ENCODE results near the gene ASCL4.

Gene ASCL4

DNA sequence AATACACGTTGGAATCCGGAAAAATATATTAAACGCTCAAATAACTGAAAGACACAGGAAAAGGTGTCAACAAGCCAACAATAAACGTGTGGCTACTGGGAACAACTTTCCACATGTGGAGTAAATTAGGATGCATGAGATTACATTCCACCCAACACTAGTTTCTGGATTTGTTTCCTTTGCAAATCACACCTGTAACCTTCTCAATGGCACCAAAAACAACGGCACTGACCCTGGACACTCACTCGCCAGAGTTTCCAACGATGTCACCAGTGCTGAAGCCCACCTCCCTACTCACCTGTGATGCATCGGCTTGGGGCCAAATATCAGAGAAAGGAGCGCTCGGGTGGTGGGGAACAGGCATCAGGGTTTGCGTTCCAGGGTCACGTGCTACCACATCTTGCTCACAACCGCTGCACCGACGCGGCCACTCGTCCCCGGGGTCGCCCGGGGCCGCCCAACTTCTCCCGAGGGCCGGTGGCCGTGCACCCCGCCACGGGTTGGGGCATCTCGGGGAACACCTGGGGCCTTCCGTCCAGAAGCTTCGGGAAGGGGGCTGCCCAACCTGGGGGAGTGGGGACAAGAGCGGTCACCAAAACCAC lies 14.2 kb upstream of the ASCL4 start:
- H3K4me1 ChIP-seq (ENCODE audit: insufficient read depth, low read length): peaks cover 12% of the 10 kb centered on the region; the same call in 1 of the 2 replicates
- H3K9ac ChIP-seq (ENCODE audit: low read depth, low read length): peak overlapping the region; percentile 94
- H3K9me3 ChIP-seq (ENCODE audit: insufficient read depth, low read depth, low read length): no peaks in the 10 kb centered on the region
- H3K4me3 ChIP-seq (ENCODE audit: low read length): peak overlapping the region; percentile 99
- H3K36me3 ChIP-seq (ENCODE audit: insufficient read depth, low read depth, low read length): peaks cover 28% of the 10 kb centered on the region
- H3K27me3 ChIP-seq (ENCODE audit: insufficient read depth, low read length): no peaks in the 10 kb centered on the region
- no peak overlapping the region for H3K27ac ChIP-seq (ENCODE audit: low read length)

DNA sequence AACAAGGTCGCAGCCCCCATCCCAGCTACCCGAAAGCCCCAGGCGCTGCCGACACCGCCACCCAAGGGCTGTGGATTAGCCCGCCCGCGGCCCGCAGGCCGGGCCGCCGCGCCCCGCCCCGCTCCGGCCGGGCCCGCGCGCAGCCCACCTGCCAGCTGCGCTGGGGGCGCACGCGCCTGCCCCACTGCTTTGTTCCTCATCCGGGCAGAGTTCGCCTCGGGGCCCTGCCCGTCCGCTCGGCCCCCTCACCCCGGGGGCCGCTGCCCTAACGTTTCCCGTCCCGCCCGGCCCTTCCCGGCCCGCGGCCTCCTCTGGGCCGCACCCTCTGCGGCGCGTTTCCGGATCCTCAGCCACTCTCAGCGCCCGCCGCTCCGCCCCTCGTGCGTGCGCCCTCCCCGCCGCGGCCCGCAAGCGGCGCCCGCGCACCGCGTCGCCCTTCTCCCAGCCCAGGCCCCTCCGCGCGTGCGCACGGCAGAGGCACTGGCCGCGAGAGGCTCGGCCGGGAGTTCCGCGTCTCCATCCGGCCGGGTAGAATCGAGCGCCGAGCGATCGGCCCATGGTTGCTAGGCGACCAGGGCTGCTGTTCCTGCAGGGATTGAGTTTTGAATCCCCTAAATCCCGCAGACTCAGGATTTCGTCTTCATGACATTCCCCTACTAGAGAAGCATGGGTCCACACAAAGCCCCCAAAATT lies 13.5 kb upstream of the ASCL4 start, which contains the start of gene PRDM4:
TSS of gene PRDM4 (minus strand) at position 329 of the 693 bp plus-strand sequence. CDS start 622 bp downstream, outside the sequence.
- peaks cover 12% of the 10 kb centered on the region; the same call in 1 of the 2 replicates for H3K4me1 ChIP-seq (ENCODE audit: insufficient read depth, low read length)
- H3K9ac ChIP-seq (ENCODE audit: low read depth, low read length): peak within 1 kb of the TSS; percentile 94
- H3K36me3 ChIP-seq (ENCODE audit: insufficient read depth, low read depth, low read length): peaks cover 21% of the 10 kb centered on the region
- H3K27ac ChIP-seq (ENCODE audit: low read length): no peak within 1 kb of the TSS
- H3K4me3 ChIP-seq (ENCODE audit: low read length): peak within 1 kb of the TSS; percentile 99
- H3K27me3 ChIP-seq (ENCODE audit: insufficient read depth, low read length): no peaks in the 10 kb centered on the region
- no peaks in the 10 kb centered on the region for H3K9me3 ChIP-seq (ENCODE audit: insufficient read depth, low read depth, low read length)

DNA sequence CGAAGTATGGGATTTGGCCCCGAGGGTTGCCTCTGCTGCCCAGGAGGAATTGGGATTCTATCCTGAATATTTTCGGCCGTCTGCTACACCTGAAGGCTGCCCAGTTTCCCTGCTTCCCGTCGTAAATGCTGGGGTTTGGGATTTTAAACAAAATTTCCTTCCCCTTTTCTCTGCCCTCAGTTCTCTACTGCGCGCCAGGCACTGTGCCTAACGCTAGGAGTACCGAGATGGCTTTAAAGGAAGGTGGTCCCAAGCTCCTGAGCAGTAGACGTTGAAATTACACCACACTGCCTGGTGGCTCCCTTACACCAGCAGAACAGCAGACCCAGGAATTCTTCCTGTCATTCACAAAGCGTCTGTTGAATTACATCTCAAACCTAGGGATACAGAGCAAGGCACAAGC lies 13.0 kb upstream of the ASCL4 start:
- no peak overlapping the region for H3K27ac ChIP-seq (ENCODE audit: low read length)
- peak overlapping the region; percentile 79; the same call in 1 of the 2 replicates for H3K9ac ChIP-seq (ENCODE audit: low read depth, low read length)
- peaks cover 16% of the 10 kb centered on the region for H3K36me3 ChIP-seq (ENCODE audit: insufficient read depth, low read depth, low read length)
- no peaks in the 10 kb centered on the region for H3K27me3 ChIP-seq (ENCODE audit: insufficient read depth, low read length)
- H3K9me3 ChIP-seq (ENCODE audit: insufficient read depth, low read depth, low read length): no peaks in the 10 kb centered on the region
- peaks cover 12% of the 10 kb centered on the region; the same call in 1 of the 2 replicates for H3K4me1 ChIP-seq (ENCODE audit: insufficient read depth, low read length)
- peak overlapping the region; percentile 99 for H3K4me3 ChIP-seq (ENCODE audit: low read length)

DNA sequence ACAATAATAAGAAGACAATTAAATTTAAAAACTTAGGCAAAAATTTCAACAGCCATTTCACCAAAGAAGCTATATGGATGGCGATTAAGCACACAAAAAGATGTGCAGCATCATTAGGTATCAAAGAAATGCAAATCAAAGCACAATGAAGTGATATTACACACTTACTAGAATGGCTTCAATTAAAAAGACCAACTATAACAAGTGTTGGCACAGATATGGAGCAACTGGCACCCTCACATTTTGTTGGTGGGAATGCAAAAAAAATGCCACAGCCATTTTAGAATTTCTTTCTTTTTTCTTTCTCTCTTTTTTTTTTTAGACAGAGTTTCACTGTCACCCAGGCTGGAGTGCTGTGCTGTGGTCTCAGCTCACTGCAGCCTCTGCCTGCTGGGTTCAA lies 11.6 kb upstream of the ASCL4 start:
- Histone ChIP-seq H3K9ac (ENCODE audit: low read depth, low read length) (no peak overlapping the region), H3K4me3 (ENCODE audit: low read length) (no peak overlapping the region), H3K27ac (ENCODE audit: low read length) (no peak overlapping the region), H3K4me1 (ENCODE audit: insufficient read depth, low read length) (peaks cover 12% of the 10 kb centered on the region; the same call in 1 of the 2 replicates), H3K9me3 (ENCODE audit: insufficient read depth, low read depth, low read length) (no peaks in the 10 kb centered on the region), H3K27me3 (ENCODE audit: insufficient read depth, low read length) (peaks cover 5% of the 10 kb centered on the region; the same call in 1 of the 2 replicates), H3K36me3 (ENCODE audit: insufficient read depth, low read depth, low read length) (peaks cover 10% of the 10 kb centered on the region)

DNA sequence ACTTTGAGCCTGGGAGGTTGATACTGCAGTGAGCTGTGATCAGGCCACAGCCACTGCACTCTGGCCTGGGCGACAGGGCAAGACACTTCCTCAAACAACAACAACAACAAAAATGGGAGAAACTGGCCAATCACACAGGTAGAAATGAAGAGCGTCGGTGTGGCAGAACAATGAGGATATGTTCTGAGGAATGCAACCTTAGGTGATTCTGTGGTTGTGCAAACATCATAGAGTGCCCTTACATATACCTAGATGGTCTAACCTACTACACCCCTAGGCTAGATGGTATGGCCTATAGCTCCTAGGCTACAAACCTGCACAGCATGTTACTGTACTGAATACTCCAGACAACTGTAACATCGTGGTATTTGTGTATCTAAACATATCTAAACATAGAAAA lies 9.9 kb upstream of the ASCL4 start:
- no peaks in the 10 kb centered on the region for H3K9me3 ChIP-seq (ENCODE audit: insufficient read depth, low read depth, low read length)

DNA sequence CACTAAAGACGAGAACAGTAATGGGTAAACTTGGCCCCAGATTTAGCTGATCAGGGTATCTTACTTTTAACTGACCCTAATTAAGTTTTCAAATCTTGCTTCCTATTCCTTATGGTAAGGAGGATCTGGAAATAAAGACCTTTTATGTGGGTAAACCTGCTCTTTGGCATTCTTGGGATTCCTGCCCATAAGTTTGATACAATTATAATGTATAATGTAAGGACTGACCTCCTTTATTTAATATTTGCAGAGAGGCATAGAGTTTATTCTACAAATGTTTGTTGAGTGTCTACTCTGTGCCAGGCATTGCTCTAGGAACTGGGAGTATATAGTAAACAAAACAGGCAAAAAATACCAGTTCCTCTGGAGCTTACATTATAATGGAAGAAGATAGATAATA lies 9.2 kb upstream of the ASCL4 start:
- no peaks in the 10 kb centered on the region for H3K9me3 ChIP-seq (ENCODE audit: insufficient read depth, low read depth, low read length)
- no peak overlapping the region for H3K27ac ChIP-seq (ENCODE audit: low read length)
- peaks cover 5% of the 10 kb centered on the region for H3K27me3 ChIP-seq (ENCODE audit: insufficient read depth, low read length)
- no peak overlapping the region for H3K4me3 ChIP-seq (ENCODE audit: low read length)
- H3K36me3 ChIP-seq (ENCODE audit: insufficient read depth, low read depth, low read length): no peaks in the 10 kb centered on the region
- no peaks in the 10 kb centered on the region for H3K4me1 ChIP-seq (ENCODE audit: insufficient read depth, low read length)
- no peak overlapping the region for H3K9ac ChIP-seq (ENCODE audit: low read depth, low read length)

More for the DNA sequence above, 9.9 kb upstream of the ASCL4 start:
- Histone ChIP-seq H3K27me3 (ENCODE audit: insufficient read depth, low read length) (peaks cover 5% of the 10 kb centered on the region; the same call in 1 of the 2 replicates), H3K9ac (ENCODE audit: low read depth, low read length) (no peak overlapping the region), H3K4me1 (ENCODE audit: insufficient read depth, low read length) (peaks cover 6% of the 10 kb centered on the region; the same call in 1 of the 2 replicates), H3K27ac (ENCODE audit: low read length) (no peak overlapping the region), H3K36me3 (ENCODE audit: insufficient read depth, low read depth, low read length) (no peaks in the 10 kb centered on the region), H3K4me3 (ENCODE audit: low read length) (no peak overlapping the region)

DNA sequence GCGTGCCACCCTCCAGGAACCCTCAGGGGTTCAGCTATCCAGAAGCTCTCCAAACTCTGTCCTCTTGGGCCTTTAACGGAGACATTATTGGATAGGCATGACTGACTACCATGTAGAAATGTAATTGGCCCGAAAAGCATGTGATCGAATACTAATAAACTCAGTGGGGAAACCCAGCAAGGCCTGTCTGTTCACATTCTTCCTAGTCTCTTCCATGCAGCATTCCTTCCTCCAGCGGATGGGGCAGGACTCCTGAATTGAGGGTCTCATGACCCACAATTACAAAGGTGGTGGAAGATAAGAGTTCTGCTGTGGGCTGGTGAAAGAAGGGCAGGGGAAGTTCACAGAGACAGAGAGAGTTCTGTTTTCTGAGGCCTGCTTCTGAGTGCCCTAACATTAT lies 7.0 kb upstream of the ASCL4 start:
- Histone ChIP-seq H3K27me3 (ENCODE audit: insufficient read depth, low read length) (peaks cover 24% of the 10 kb centered on the region), H3K4me3 (ENCODE audit: low read length) (no peak overlapping the region), H3K4me1 (ENCODE audit: insufficient read depth, low read length) (no peaks in the 10 kb centered on the region)

DNA sequence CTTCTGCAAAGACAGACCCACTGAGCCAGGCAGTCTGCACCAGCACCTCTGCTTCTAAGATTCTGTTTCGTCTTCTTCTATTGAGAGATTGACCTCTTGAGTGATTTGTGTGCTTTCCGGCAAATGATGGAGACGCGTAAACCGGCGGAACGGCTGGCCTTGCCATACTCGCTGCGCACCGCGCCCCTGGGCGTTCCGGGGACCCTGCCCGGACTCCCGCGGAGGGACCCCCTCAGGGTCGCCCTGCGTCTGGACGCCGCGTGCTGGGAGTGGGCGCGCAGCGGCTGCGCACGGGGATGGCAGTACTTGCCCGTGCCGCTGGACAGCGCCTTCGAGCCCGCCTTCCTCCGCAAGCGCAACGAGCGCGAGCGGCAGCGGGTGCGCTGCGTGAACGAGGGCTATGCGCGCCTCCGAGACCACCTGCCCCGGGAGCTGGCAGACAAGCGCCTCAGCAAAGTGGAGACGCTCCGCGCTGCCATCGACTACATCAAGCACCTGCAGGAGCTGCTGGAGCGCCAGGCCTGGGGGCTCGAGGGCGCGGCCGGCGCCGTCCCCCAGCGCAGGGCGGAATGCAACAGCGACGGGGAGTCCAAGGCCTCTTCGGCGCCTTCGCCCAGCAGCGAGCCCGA lies 703 bp downstream of the ASCL4 start:
- H3K4me3 ChIP-seq (ENCODE audit: low read length): peak overlapping the region; percentile 64
- H3K4me1 ChIP-seq (ENCODE audit: insufficient read depth, low read length): no peaks in the 10 kb centered on the region; the same call in 1 of the 2 replicates
- no peak overlapping the region for H3K27ac ChIP-seq (ENCODE audit: low read length)
- H3K9me3 ChIP-seq (ENCODE audit: insufficient read depth, low read depth, low read length): no peaks in the 10 kb centered on the region
- H3K9ac ChIP-seq (ENCODE audit: low read depth, low read length): no peak overlapping the region
- H3K36me3 ChIP-seq (ENCODE audit: insufficient read depth, low read depth, low read length): no peaks in the 10 kb centered on the region
- H3K27me3 ChIP-seq (ENCODE audit: insufficient read depth, low read length): peaks cover 91% of the 10 kb centered on the region

More for the DNA sequence above, 7.0 kb upstream of the ASCL4 start:
- no peak overlapping the region for H3K27ac ChIP-seq (ENCODE audit: low read length)
- H3K9ac ChIP-seq (ENCODE audit: low read depth, low read length): no peak overlapping the region
- H3K9me3 ChIP-seq (ENCODE audit: insufficient read depth, low read depth, low read length): no peaks in the 10 kb centered on the region
- no peaks in the 10 kb centered on the region for H3K36me3 ChIP-seq (ENCODE audit: insufficient read depth, low read depth, low read length)

DNA sequence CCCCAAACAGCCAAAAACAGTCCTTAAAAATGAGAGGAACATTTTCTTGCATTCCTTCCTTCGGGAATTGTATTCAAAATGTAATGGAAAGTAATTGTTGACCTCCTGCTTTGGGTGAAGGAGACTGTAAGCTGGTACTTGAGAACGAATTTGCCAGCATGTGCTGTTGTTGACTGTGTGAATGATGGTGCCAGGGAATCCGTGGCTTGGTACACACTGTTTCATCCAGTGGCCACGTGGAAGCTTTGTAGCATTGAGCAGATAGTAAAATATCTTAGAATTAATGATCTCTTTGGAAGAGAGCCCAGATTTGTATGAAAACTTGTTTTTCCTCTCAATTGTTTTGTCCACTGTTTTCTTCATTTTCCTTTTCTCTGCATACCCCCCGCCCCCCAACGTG lies 1.7 kb downstream of the ASCL4 start:
- no peaks in the 10 kb centered on the region for H3K36me3 ChIP-seq (ENCODE audit: insufficient read depth, low read depth, low read length)
- no peaks in the 10 kb centered on the region; the same call in 1 of the 2 replicates for H3K4me1 ChIP-seq (ENCODE audit: insufficient read depth, low read length)
- peaks cover 88% of the 10 kb centered on the region for H3K27me3 ChIP-seq (ENCODE audit: insufficient read depth, low read length)
- H3K27ac ChIP-seq (ENCODE audit: low read length): no peak overlapping the region
- H3K4me3 ChIP-seq (ENCODE audit: low read length): peak overlapping the region; percentile 64; the same call in 1 of the 2 replicates
- no peaks in the 10 kb centered on the region for H3K9me3 ChIP-seq (ENCODE audit: insufficient read depth, low read depth, low read length)
- H3K9ac ChIP-seq (ENCODE audit: low read depth, low read length): no peak overlapping the region

DNA sequence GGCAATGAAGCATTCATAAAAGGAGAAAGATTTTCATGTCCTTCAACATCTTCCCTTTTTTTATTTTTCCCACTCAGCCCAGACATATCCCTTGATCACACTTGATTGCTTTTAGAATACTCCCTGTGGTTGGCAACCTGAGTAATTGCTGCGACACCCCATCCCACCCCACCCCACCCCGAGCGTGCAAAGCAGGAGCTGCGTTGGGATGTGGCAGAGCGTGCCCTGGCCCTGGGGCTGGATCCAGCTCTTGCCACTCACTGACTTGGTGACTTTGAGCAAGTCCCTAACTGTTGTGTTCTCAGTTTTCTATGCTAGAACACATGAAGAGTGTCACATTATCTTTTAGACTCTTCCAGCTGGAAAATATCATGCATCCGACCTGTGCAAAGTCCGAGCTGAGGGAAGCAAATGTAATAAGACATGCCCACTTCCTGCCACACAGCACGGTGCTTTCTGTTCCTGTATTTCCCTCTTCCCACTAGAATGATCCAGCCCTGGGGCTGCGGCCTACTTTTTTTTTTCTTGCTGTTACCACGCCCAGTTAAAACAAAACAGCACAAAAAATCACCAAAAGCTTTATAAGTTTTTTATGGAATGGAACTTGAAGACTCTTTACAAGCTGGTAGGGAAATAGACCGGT lies 4.0 kb downstream of the ASCL4 start:
- H3K27me3 ChIP-seq (ENCODE audit: insufficient read depth, low read length): peaks cover 67% of the 10 kb centered on the region

DNA sequence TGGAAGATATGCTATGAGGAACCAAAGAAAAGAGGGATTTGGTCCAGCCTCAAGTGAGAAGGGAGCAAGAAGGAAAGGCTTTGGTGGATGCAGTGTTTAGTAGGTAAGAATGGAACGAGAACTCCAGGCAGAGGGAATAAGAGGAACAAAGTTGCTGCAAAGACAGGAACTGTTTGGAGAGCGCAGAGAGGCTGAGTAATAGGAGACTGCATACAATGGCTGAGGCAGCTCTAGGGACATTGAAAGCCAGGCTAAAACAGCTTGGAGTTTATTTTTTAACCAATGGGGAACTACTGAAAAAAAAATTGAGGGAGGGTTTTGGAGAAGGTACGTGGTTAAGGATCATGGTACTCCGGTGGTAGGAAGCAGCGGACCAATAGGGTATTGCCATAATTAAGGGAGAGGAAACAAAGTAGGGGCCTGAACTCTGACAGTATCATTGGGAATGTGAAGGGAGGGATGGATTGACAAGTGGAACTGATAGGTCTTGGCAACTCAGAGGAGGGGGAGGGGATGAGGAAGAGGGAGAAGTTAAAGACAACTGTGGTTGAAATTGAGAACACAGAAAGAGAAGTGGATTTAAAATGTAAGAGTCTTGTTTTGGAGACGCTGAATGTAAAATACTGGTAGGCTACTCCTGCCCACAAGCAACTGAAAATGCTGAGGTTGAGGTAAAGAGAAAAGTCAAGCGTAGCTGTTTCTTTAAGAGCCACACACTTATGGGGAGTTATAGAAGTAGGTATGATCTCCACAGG lies 4.8 kb downstream of the ASCL4 start:
- Histone ChIP-seq H3K36me3 (ENCODE audit: insufficient read depth, low read depth, low read length) (no peaks in the 10 kb centered on the region), H3K27me3 (ENCODE audit: insufficient read depth, low read length) (peaks cover 59% of the 10 kb centered on the region), H3K4me3 (ENCODE audit: low read length) (no peak overlapping the region), H3K4me1 (ENCODE audit: insufficient read depth, low read length) (no peaks in the 10 kb centered on the region; the same call in 1 of the 2 replicates), H3K27ac (ENCODE audit: low read length) (no peak overlapping the region), H3K9ac (ENCODE audit: low read depth, low read length) (no peak overlapping the region), H3K9me3 (ENCODE audit: insufficient read depth, low read depth, low read length) (no peaks in the 10 kb centered on the region)

More for the DNA sequence above, 4.0 kb downstream of the ASCL4 start:
- Histone ChIP-seq H3K36me3 (ENCODE audit: insufficient read depth, low read depth, low read length) (no peaks in the 10 kb centered on the region), H3K27ac (ENCODE audit: low read length) (no peak overlapping the region), H3K9me3 (ENCODE audit: insufficient read depth, low read depth, low read length) (no peaks in the 10 kb centered on the region), H3K9ac (ENCODE audit: low read depth, low read length) (no peak overlapping the region), H3K4me1 (ENCODE audit: insufficient read depth, low read length) (no peaks in the 10 kb centered on the region; the same call in 1 of the 2 replicates), H3K4me3 (ENCODE audit: low read length) (no peak overlapping the region)

Measured in iPS-20b (cell line).